ENCODE results near the gene CEP104. TPM values are rescaled to one million over a fixed set of nuclear protein-coding genes. Genes with fewer than 3 reads are reported as not detected.

CEP104 gene
- total and polyA plus RNA-seq, 10 of the 15 experiments (the other 5 are each of a cell fraction or from before 2014, with no cell fraction given): 7.2 to 34.8 (median 19.3) TPM

- Histone ChIP-seq H3K79me2 (ENCODE audit: control insufficient read depth, insufficient read depth, low read length) (no peaks in the 10 kb centered on the region), H3K4me2 (ENCODE audit: control insufficient read depth, insufficient read depth) (no peak overlapping the region), H3K9me3 (replicated peaks; ENCODE audit: control insufficient read depth, insufficient read depth, low read length) (no peaks in the 10 kb centered on the region; the same call in 2 of the 3 replicates), H3K4me1 (ENCODE audit: control insufficient read depth, insufficient read depth, low read length) (no peaks in the 10 kb centered on the region), H3K27ac (ENCODE audit: control insufficient read depth, insufficient read depth) (no peak overlapping the region), H2AFZ (ENCODE audit: control insufficient read depth, low read depth, low read length) (no peak overlapping the region), H3K27me3 (replicated peaks in 1 of 2; ENCODE audit: control insufficient read depth in 2 of 2, insufficient read depth in 2 of 2, low read length in 1 of 2) (no peaks in the 10 kb centered on the region), H3K4me3 (no peak overlapping the region), H3K9ac (ENCODE audit: control insufficient read depth, insufficient read depth, low read length) (no peak overlapping the region), H4K20me1 (ENCODE audit: control insufficient read depth, insufficient read depth) (no peaks in the 10 kb centered on the region), H3K36me3 (ENCODE audit: control insufficient read depth in 2 of 2, insufficient read depth in 2 of 2, low read length in 1 of 2) (peaks cover 2 to 16% of the 10 kb centered on the region in 2 experiments; a peak in 3 of 4 replicates)
- SMC1A ChIA-PET (ENCODE audit: uncharacterized antibody, unreplicated experiment): no interaction called here
- intact Hi-C loops (cut with micrococcal nuclease; ENCODE audit: unreplicated experiment): no loop called here
- CTCF ChIA-PET: no interaction called here
- DNase-seq (ENCODE audit: low read depth, low spot score) (no peak), FAIRE-seq (no peak), ATAC-seq (no peak)
- no peak for TF ChIP-seq HDAC2 (IDR thresholded peaks at IDR 0.05)
- TF ChIP-seq RUNX3 (IDR thresholded peaks at IDR 0.05; ENCODE audit: low read length): no peak
- TF ChIP-seq BACH1 (IDR thresholded peaks at IDR 0.05; ENCODE audit: borderline replicate concordance): no peak
- no peak for TF ChIP-seq SMC3 (IDR thresholded peaks at IDR 0.05; ENCODE audit: borderline replicate concordance, low read length)
- TF ChIP-seq JUND (IDR thresholded peaks at IDR 0.05; ENCODE audit: low read depth, low read length): no peak
- no peak for TF ChIP-seq MEF2A (IDR thresholded peaks at IDR 0.05; ENCODE audit: insufficient read depth, low read depth, low read length)
- no peak for TF ChIP-seq RCOR1 (conservative IDR thresholded peaks at IDR 0.05; ENCODE audit: low read depth, low read length)
- no peak for TF ChIP-seq ZNF217 (IDR thresholded peaks at IDR 0.05)
- WGBS (ENCODE audit: insufficient coverage, insufficient replicate concordance, low lambda C conversion rate, missing lambda C conversion rate): 69% methylated on average over 8 of the region's 8 CpGs
- RAD21 ChIA-PET (ENCODE audit: unreplicated experiment): no interaction called here
- in situ Hi-C loops (cut with MboI): no loop called here
- no TSS peak for BruUV-seq (replicated peaks)
- POLR2A ChIA-PET: no interaction called here
Measured at GRCh38 chr1:3872546-3872945, 15.5 kb upstream of the CEP104 start.

GRCh38 chr1:3871451-3871805, 14.4 kb upstream of the CEP104 start:
- Histone ChIP-seq H3K9ac (ENCODE audit: control insufficient read depth, insufficient read depth, low read length) (no peak overlapping the region), H3K27me3 (replicated peaks in 1 of 2; ENCODE audit: control insufficient read depth in 2 of 2, insufficient read depth in 2 of 2, low read length in 1 of 2) (no peaks in the 10 kb centered on the region), H3K36me3 (ENCODE audit: control insufficient read depth in 2 of 2, insufficient read depth in 2 of 2, low read length in 1 of 2) (peaks cover 2 to 16% of the 10 kb centered on the region in 2 experiments; a peak in 3 of 4 replicates), H3K9me3 (replicated peaks; ENCODE audit: control insufficient read depth, insufficient read depth, low read length) (no peaks in the 10 kb centered on the region; the same call in 2 of the 3 replicates), H2AFZ (ENCODE audit: control insufficient read depth, low read depth, low read length) (no peak overlapping the region), H3K4me2 (ENCODE audit: control insufficient read depth, insufficient read depth) (no peak overlapping the region), H3K4me3 (no peak overlapping the region), H3K27ac (ENCODE audit: control insufficient read depth, insufficient read depth) (no peak overlapping the region), H4K20me1 (ENCODE audit: control insufficient read depth, insufficient read depth) (no peaks in the 10 kb centered on the region), H3K79me2 (ENCODE audit: control insufficient read depth, insufficient read depth, low read length) (no peaks in the 10 kb centered on the region), H3K4me1 (ENCODE audit: control insufficient read depth, insufficient read depth, low read length) (no peaks in the 10 kb centered on the region)
- ChIA-PET RAD21 (ENCODE audit: unreplicated experiment) (no interaction called here), SMC1A (ENCODE audit: uncharacterized antibody, unreplicated experiment) (no interaction called here), CTCF (no interaction called here), POLR2A (interaction anchor here (0.5 kb wide), 1 partner anchor 239 kb away, joined by 3 read pairs; no protein-coding TSS in a partner anchor)
- ATAC-seq (no peak), DNase-seq (ENCODE audit: low read depth, low spot score) (no peak), FAIRE-seq (no peak)
- no TSS peak for BruUV-seq (replicated peaks)
- intact Hi-C loops (cut with micrococcal nuclease; ENCODE audit: unreplicated experiment): no loop called here
- in situ Hi-C loops (cut with MboI): no loop called here
- WGBS (ENCODE audit: insufficient coverage, insufficient replicate concordance, low lambda C conversion rate, missing lambda C conversion rate): 100% methylated on average over 7 of the region's 7 CpGs
- TF ChIP-seq E2F8 (IDR thresholded peaks at IDR 0.05; ENCODE audit: low read depth, partially characterized antibody): no peak
- no peak for TF ChIP-seq IRF3 (IDR thresholded peaks at IDR 0.05)
- no peak for TF ChIP-seq ZNF687 (IDR thresholded peaks at IDR 0.05)
- no peak for TF ChIP-seq JUNB (IDR thresholded peaks at IDR 0.05)
